ENCODE measurements around the gene RPL39. TPM values are rescaled to one million over a fixed set of nuclear protein-coding genes. Genes with fewer than 3 reads are reported as not detected.

RPL39 gene
- total and polyA plus RNA-seq, 2 donors (not counting 1 experiment from before 2014, with no cell fraction given) = 2,034 to 3,799 TPM

GRCh38 chrX:119784747-119785446 lies 6.5 kb downstream of the RPL39 start:
- Histone ChIP-seq H3K4me1 (ENCODE audit: control insufficient read depth, extremely low read depth, insufficient read depth, low read length) (no peaks in the 10 kb centered on the region), H3K79me2 (ENCODE audit: control insufficient read depth, insufficient read depth, low read length) (peaks cover 32% of the 10 kb centered on the region), H3K9me3 (ENCODE audit: control insufficient read depth, insufficient read depth, low read depth, low read length) (no peaks in the 10 kb centered on the region), H3K36me3 (ENCODE audit: control insufficient read depth, insufficient read depth, low read length) (peaks cover 1% of the 10 kb centered on the region), H3K4me2 (ENCODE audit: extremely low read depth, insufficient read depth, low read length) (no peak overlapping the region), H3K27ac (ENCODE audit: insufficient read depth, low read length) (no peak overlapping the region), H3K27me3 (ENCODE audit: control insufficient read depth, insufficient read depth, low read length) (no peaks in the 10 kb centered on the region), H3K9ac (ENCODE audit: insufficient read depth, low read length) (no peak overlapping the region), H2AFZ (ENCODE audit: low read length) (no peak overlapping the region), H3K4me3 (replicated peaks in 1 of 4; ENCODE audit: control extremely low read depth in 1 of 4, insufficient read depth in 1 of 4, low read depth in 3 of 4, low read length in 4 of 4) (no peak overlapping the region), H4K20me1 (ENCODE audit: control insufficient read depth, extremely low read depth, insufficient read depth, low read length) (peaks cover 2% of the 10 kb centered on the region)
- peak; percentile 11 to 20 for DNase-seq (ENCODE audit: low read depth in 2 of 2)
- TF ChIP-seq, protein P1, sequence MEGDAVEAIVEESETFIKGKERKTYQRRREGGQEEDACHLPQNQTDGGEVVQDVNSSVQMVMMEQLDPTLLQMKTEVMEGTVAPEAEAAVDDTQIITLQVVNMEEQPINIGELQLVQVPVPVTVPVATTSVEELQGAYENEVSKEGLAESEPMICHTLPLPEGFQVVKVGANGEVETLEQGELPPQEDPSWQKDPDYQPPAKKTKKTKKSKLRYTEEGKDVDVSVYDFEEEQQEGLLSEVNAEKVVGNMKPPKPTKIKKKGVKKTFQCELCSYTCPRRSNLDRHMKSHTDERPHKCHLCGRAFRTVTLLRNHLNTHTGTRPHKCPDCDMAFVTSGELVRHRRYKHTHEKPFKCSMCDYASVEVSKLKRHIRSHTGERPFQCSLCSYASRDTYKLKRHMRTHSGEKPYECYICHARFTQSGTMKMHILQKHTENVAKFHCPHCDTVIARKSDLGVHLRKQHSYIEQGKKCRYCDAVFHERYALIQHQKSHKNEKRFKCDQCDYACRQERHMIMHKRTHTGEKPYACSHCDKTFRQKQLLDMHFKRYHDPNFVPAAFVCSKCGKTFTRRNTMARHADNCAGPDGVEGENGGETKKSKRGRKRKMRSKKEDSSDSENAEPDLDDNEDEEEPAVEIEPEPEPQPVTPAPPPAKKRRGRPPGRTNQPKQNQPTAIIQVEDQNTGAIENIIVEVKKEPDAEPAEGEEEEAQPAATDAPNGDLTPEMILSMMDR (conservative IDR thresholded peaks at IDR 0.05 in 1 of 2, IDR thresholded peaks at IDR 0.05 in 1 of 2; ENCODE audit: low read depth in 1 of 2, low read length in 2 of 2) = peak; percentile 45 to 61
- no peak for TF ChIP-seq EZH2 (IDR thresholded peaks at IDR 0.05; ENCODE audit: low read length, missing control alignments)

GRCh38 chrX:119783026-119783425 lies 8.4 kb downstream of the RPL39 start:
- no peaks in the 10 kb centered on the region for H3K27me3 ChIP-seq (ENCODE audit: control insufficient read depth, insufficient read depth, low read length)
- H4K20me1 ChIP-seq (ENCODE audit: control insufficient read depth, extremely low read depth, insufficient read depth, low read length) = peaks cover 1% of the 10 kb centered on the region
- no peak overlapping the region for H2AFZ ChIP-seq (ENCODE audit: low read length)

DNA sequence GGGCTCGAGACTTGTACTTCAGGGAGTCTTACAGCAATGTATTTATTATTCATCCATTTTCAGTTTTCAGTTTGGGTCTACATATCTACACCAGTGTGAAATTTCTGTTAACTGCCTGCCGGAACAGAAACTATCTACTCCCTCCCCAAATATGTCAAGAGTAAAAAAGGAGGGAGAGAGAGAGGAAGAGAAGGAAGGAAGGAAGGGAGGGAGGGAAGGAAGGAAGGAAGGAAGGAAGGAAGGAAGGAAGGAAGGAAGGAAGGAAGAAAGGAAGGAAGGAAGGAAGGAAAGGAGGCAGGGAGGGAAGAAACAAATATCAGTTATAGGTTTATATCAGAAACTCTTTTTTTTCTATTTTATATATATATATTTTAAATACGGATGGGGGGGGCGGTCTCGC lies 12.6 kb downstream of the RPL39 start:
- no peak overlapping the region for H3K9ac ChIP-seq (ENCODE audit: insufficient read depth, low read length)
- no peak for TF ChIP-seq EZH2 (IDR thresholded peaks at IDR 0.05; ENCODE audit: low read length, missing control alignments)
- TF ChIP-seq, protein P1 (conservative IDR thresholded peaks at IDR 0.05 in 1 of 2, IDR thresholded peaks at IDR 0.05 in 1 of 2; ENCODE audit: low read depth in 1 of 2, low read length in 2 of 2) = no peak
- H3K27me3 ChIP-seq (ENCODE audit: control insufficient read depth, insufficient read depth, low read length) = no peaks in the 10 kb centered on the region
- no peaks in the 10 kb centered on the region for H3K4me1 ChIP-seq (ENCODE audit: control insufficient read depth, extremely low read depth, insufficient read depth, low read length)
- no peaks in the 10 kb centered on the region for H4K20me1 ChIP-seq (ENCODE audit: control insufficient read depth, extremely low read depth, insufficient read depth, low read length)
- H3K79me2 ChIP-seq (ENCODE audit: control insufficient read depth, insufficient read depth, low read length) = no peaks in the 10 kb centered on the region
- H2AFZ ChIP-seq (ENCODE audit: low read length) = no peak overlapping the region
- H3K36me3 ChIP-seq (ENCODE audit: control insufficient read depth, insufficient read depth, low read length) = no peaks in the 10 kb centered on the region
- H3K9me3 ChIP-seq (ENCODE audit: control insufficient read depth, insufficient read depth, low read depth, low read length) = no peaks in the 10 kb centered on the region
- DNase-seq (ENCODE audit: low read depth in 2 of 2) = no peak
- no peak overlapping the region for H3K4me2 ChIP-seq (ENCODE audit: extremely low read depth, insufficient read depth, low read length)
- no peak overlapping the region for H3K4me3 ChIP-seq (replicated peaks in 1 of 4; ENCODE audit: control extremely low read depth in 1 of 4, insufficient read depth in 1 of 4, low read depth in 3 of 4, low read length in 4 of 4)
- H3K27ac ChIP-seq (ENCODE audit: insufficient read depth, low read length) = no peak overlapping the region

More at GRCh38 chrX:119783026-119783425, 8.4 kb downstream of the RPL39 start:
- TF ChIP-seq EZH2 (IDR thresholded peaks at IDR 0.05; ENCODE audit: low read length, missing control alignments) = no peak
- TF ChIP-seq, protein P1 (conservative IDR thresholded peaks at IDR 0.05 in 1 of 2, IDR thresholded peaks at IDR 0.05 in 1 of 2; ENCODE audit: low read depth in 1 of 2, low read length in 2 of 2) = no peak
- Histone ChIP-seq H3K9ac (ENCODE audit: insufficient read depth, low read length) (no peak overlapping the region), H3K4me2 (ENCODE audit: extremely low read depth, insufficient read depth, low read length) (no peak overlapping the region), H3K4me3 (replicated peaks in 1 of 4; ENCODE audit: control extremely low read depth in 1 of 4, insufficient read depth in 1 of 4, low read depth in 3 of 4, low read length in 4 of 4) (no peak overlapping the region), H3K36me3 (ENCODE audit: control insufficient read depth, insufficient read depth, low read length) (no peaks in the 10 kb centered on the region), H3K9me3 (ENCODE audit: control insufficient read depth, insufficient read depth, low read depth, low read length) (no peaks in the 10 kb centered on the region), H3K4me1 (ENCODE audit: control insufficient read depth, extremely low read depth, insufficient read depth, low read length) (no peaks in the 10 kb centered on the region), H3K79me2 (ENCODE audit: control insufficient read depth, insufficient read depth, low read length) (peaks cover 15% of the 10 kb centered on the region), H3K27ac (ENCODE audit: insufficient read depth, low read length) (no peak overlapping the region)
- no peak for DNase-seq (ENCODE audit: low read depth in 2 of 2)
